Ramos (cell line): ENCODE results near the gene IGF2R.
"Not testable (repeated sequence)": the region's sequence is repeated elsewhere in the genome, so short reads cannot be mapped to it uniquely, and the experiment has no call there.

Source experiments
- in situ Hi-C: fragments of 300-500 bp; cut with MboI; formaldehyde crosslinking; loops from one replicate; pipeline ENCODE4 v1.14.3; 2022; ENCODE audit warnings: low sequenced_read_pairs; ENCODE audit not compliant: unreplicated experiment

IGF2R gene

DNA sequence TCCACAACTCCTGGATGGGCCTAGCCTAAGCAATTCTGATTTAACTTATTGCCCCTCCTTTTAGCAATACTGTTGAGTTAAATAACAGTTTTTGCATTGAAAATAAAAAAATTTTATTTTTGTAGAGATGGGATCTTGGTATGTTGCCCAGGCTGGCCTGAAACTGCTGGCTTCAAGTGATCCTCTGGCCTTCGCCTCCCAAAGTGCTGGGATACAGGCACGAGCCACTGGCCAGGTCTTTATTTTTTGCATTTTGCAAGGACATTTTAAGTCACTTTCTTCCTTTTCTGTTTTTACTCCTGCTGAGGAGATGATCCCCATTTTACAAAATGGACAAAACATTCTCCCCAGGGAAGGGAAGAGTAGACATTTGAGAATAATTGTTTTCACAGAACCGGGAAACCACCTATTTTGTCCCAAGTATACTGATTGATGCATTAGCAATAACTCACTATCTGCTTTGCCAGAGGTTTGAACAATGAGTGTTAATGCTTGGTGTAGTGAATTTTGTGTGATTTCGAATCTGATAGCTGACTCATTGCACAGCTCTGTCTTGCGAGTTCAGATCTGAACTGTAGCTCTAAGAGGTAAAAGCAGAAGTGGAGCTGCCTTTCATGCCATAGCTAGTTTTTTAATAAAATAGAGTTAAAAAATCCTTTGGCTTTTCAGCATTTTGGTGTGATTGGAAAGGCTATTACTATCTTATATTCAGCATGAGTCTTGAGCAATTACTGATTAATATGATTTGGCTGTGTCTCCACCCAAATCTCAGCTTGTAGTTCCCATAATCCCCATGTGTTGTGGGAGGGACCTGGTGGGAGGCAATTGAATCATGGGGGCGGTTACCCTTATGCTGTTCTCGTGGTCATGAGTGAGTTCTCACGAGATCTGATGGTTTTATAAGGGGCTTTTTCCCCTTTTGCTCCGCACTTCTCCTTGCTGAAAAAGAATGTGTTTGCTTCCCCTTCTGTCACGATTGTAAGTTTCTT lies 20.9 kb downstream of the IGF2R start:
- in situ Hi-C loops = no loop called here

- in situ Hi-C loops = no loop called here
Observed at GRCh38 chr6:159992366-159992765, 23.5 kb downstream of the IGF2R start.

DNA sequence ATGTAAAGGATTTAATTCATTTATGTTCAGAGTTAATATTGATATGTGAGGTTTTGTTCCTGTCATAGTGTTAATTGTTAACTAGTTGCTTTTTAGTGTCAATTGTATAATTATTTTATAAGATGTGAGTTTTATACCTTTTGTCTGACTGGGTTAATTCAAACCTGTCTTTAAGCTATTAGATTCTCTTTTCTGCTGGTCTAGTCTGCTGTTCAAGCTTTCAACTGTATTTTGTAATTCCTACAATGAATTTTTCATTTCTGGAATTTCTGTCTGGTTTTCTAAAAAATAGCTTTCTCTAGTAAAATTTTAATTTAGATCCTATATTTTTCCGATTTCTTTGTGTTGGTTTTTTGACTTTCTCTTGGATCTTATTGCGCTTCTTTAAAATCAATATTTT lies 26.5 kb downstream of the IGF2R start:
- in situ Hi-C loops = no loop called here

- in situ Hi-C loops = no loop called here
Observed at GRCh38 chr6:159996087-159996622, 27.3 kb downstream of the IGF2R start.

DNA sequence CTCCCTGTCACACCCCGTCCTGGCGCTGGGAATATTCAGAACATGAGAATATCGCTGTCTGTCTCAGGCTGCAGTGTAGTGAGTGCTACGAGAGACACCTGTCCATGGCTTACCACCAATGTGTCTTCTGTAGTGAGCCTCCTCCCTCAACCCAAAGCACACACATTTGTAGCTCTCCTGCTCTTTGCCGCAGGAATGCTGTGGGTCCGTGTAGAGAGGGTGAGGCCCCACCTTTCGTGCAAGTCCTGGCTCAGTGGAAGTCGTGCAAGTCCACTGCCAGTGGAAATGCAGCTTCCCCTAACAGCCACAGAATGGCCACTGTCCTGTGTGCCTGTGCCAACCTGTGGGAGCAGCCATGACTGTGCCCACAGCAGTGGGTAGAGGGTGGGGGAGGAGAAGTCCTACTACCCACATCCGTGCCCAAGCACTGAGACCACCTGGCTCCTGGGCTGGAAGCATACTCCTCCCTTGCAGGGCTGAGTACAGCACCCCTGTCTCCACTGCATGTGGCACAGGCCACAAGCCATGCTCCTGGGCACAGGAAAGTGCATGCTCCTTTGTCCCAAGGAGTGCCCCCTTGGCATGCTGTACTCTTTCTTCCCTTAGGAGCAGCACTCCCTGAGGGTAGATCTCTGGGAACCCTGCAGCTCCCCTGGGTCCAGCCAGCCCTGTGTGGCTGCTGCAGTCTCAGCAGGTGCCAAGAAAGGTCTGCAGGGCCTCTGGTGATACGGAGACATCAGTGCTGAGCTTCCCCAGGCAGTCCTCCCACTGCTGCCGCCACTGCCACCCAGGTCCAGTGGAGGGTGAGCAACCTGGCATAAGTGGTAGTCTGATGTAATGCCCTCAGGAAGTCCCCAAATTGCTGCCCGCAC lies 28.0 kb downstream of the IGF2R start:
- in situ Hi-C loops = no loop called here

DNA sequence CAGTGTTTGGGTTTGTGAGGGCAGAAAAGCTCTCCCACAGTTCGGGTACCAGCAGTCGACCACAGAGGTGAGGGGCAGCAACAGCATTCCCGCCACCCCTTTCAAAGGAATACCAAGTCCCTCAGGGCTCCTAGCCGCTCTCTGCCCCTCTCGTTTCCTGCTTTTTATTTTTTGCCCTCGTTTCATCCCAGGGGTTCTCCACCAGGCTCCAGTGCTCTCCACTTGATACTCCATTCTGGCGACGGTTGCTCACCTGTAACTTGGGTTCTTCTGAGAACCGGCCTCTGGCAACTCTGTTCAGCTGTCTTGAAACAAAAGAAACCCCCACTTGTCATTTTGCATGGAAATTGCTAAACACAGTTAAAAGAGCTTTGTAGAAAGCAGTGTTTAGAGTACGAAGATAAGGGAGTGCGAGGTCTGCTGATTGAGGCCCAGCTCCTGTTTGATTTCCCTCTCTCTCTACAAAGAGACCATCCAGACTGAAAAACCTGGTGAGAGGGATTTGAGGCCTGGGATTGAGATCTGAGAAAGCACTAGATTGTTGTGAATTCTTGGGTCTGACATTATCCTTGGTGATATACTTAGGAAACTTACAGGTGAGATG lies 28.7 kb downstream of the IGF2R start:
- in situ Hi-C loops = no loop called here

- in situ Hi-C loops = no loop called here
Observed at GRCh38 chr6:159998538-159998937, 29.7 kb downstream of the IGF2R start.

GRCh38 chr6:159999240-159999671 lies 30.4 kb downstream of the IGF2R start:
- in situ Hi-C loops = no loop called here

DNA sequence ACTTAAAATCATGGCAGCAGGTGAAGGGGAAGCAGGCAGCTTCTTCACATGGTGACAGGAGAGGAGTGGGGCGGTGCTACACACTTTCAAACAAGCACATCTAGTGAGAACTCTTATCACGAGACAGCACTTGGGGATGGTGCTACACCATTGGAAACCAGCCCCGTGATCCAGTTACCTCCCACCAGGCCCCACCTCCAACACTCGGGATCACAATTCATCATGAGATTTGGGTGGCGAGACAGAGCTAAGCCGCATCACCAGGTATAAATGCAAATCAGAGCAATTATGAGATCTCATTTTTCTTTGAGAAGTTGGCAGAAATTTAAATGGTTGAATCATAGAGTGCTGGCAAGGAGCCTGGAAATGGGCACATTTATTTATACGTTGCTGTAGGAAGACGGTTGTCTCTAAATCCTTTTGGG lies 31.4 kb downstream of the IGF2R start:
- in situ Hi-C loops = no loop called here

- in situ Hi-C loops = not testable (repeated sequence)
Observed at GRCh38 chr6:160000893-160001427, 32.1 kb downstream of the IGF2R start.

- in situ Hi-C loops = no loop called here
Observed at GRCh38 chr6:160002882-160003281, 34.0 kb downstream of the IGF2R start.

- in situ Hi-C loops = no loop called here
Observed at GRCh38 chr6:160004018-160004417, 35.1 kb downstream of the IGF2R start.

- in situ Hi-C loops = no loop called here
Observed at GRCh38 chr6:160004419-160005175, 35.7 kb downstream of the IGF2R start.

DNA sequence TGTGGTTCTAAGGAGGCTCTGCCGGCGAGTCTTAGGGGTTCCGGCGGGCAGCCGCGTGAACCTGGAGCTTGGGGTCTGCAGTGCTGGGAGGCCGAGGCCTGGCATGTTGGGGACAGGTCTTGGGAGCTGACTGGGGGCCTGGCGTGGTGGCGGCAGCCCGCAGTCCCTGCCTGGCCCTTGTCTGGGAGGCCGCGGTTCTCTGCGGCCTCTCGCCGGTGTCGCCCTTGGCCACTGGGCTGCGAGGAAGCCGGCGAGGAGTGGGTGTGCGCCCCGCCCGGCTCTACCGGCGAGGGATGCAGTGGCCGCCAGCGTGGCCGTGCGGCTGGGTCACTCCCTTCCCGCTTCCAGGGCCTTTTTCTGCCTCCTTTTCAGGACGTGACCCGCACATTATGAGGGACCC lies 36.3 kb downstream of the IGF2R start:
- in situ Hi-C loops = no loop called here

DNA sequence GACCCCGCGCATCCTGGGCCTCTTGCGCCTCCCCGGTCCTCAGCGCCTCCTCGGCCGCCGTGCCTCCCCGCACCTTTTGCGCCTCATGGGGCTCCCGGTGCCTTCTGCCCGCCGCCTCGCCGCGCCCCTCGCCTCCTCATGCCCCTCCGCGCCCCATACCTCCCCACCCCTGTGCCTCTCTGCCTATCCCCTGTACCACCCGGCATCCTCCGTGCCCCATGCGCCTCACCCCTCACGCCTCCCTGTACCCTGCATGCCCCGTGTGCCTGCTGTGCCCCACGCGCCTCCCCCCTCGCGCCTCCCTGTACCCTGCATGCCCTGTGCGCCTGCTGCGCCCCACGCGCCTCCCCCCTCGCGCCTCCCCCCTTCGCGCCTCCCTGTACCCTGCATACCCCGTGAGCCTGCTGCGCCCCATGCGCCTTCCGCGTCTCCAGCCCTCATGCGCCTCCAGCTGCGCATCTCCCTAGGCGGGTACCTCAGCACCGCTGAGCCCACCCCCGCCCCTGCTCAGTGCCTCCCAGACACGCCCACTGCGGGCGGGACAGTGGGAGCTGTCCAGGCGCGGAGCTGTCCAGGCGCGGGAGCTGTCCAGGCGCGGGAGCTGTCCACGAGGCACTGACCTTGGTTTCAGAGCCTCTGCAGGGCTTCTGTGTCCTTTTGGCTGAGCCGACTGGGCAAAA lies 37.1 kb downstream of the IGF2R start:
- in situ Hi-C loops = no loop called here

DNA sequence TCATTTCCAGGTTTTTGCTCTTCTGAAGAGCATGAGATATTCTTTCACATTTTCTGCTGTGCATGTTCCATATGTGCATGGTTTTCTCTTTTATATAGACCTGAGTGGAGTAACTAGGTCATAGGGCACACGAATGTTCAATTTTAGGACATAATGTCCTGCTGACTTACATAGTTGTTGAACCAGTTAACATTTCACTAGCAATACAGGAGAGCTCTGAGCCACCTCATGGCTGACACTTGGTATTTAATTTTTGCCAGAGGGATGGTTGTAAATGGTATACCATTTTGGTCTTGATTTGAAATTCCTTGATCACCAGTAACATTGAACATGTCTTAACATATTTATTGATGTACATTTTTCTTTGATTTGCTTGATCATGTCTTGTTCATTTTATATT lies 38.3 kb downstream of the IGF2R start:
- in situ Hi-C loops = no loop called here

GRCh38 chr6:160007611-160008010 lies 38.7 kb downstream of the IGF2R start:
- in situ Hi-C loops = no loop called here

- in situ Hi-C loops = no loop called here
Observed at GRCh38 chr6:160010067-160010466, 41.2 kb downstream of the IGF2R start.
